ENCODE data around the gene KRT73. TPM values are rescaled to one million over a fixed set of nuclear protein-coding genes. Genes with fewer than 3 reads are reported as not detected.

The KRT73 gene
- total and polyA plus RNA-seq, 2 of the 8 experiments (the other 6 are each of a cell fraction or from before 2014, with no cell fraction given), result not detected

DNA sequence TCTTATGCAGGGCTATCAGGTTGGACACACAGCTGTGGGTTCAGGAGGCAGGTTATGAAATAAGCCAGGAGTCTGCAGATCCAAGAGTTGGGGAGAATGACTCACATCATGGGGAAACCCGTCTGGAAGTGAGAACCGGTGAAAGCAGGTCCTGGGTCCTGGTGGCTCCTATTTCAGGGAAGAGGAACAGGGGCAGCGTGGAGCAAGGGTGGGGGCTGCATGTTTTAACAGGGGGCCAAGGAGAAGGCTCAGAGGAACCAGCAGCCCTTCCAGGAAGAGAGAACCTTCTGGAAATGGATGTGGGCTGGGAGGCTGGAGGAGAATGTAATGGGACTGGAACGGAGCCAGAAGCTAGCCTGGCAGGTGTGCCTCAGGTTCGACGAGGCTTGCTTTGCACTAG lies 36.9 kb downstream of the KRT73 start:
- Histone ChIP-seq H3K4me3 (ENCODE audit: extremely low read depth in 1 of 4, insufficient read depth in 2 of 4, low read depth in 3 of 4, low read length in 4 of 4) (no peak overlapping the region), H2BK20ac (ENCODE audit: low read length) (no peak overlapping the region), H3K23ac (ENCODE audit: insufficient read length) (no peak overlapping the region), H3K9me3 (ENCODE audit: insufficient read depth in 2 of 2, low read depth in 1 of 2, low read length in 1 of 2) (no peaks in the 10 kb centered on the region), H2AFZ (ENCODE audit: low read length) (no peak overlapping the region), H3K79me1 (ENCODE audit: low read depth, low read length) (no peaks in the 10 kb centered on the region), H3K23me2 (ENCODE audit: low read depth, low read length) (no peaks in the 10 kb centered on the region), H3K14ac (ENCODE audit: insufficient read length) (no peak overlapping the region), H3K9ac (replicated peaks in 1 of 4; ENCODE audit: extremely low read depth in 1 of 4, low read depth in 3 of 4, low read length in 3 of 4) (no peak overlapping the region), H3K4ac (replicated peaks; ENCODE audit: insufficient read length, low read depth, low read length) (no peak overlapping the region), H4K8ac (ENCODE audit: extremely low read depth, insufficient read depth, low read length) (no peak overlapping the region; the same call in 1 of the 2 replicates), H2BK120ac (replicated peaks; ENCODE audit: low read depth, low read length) (no peak overlapping the region), H2BK12ac (ENCODE audit: low read depth, low read length) (no peak overlapping the region), H3K36me3 (ENCODE audit: control insufficient read depth in 2 of 4, insufficient read depth in 4 of 4, low read length in 3 of 4) (no peaks in the 10 kb centered on the region), H2AK5ac (ENCODE audit: low read depth, low read length) (no peak overlapping the region), H3K27me3 (replicated peaks in 1 of 4; ENCODE audit: control insufficient read depth in 3 of 4, extremely low read depth in 1 of 4, insufficient read depth in 3 of 4, low read length in 3 of 4) (no peaks in the 10 kb centered on the region), H2BK5ac (ENCODE audit: low read depth, low read length) (no peak overlapping the region), H3K56ac (replicated peaks; ENCODE audit: insufficient read length, low read depth, low read length) (no peak overlapping the region), H3K4me1 (replicated peaks in 1 of 4; ENCODE audit: control insufficient read depth in 3 of 4, insufficient read depth in 4 of 4, low read length in 3 of 4) (no peaks in the 10 kb centered on the region), H4K5ac (ENCODE audit: insufficient read length, low read depth, low read length) (no peak overlapping the region), H3K4me2 (ENCODE audit: insufficient read depth in 1 of 2, low read depth in 2 of 2, low read length in 2 of 2) (no peak overlapping the region), H3K18ac (ENCODE audit: extremely low read depth, low read length) (no peak overlapping the region), H3K79me2 (ENCODE audit: control insufficient read depth in 1 of 2, insufficient read depth in 2 of 2, low read length in 2 of 2) (no peaks in the 10 kb centered on the region), H4K91ac (replicated peaks; ENCODE audit: insufficient read length, low read length) (no peak overlapping the region), H4K20me1 (replicated peaks in 1 of 2; ENCODE audit: control insufficient read depth in 1 of 2, insufficient read depth in 2 of 2, low read length in 2 of 2) (no peaks in the 10 kb centered on the region), H2BK15ac (ENCODE audit: low read length) (no peak overlapping the region), H3K27ac (ENCODE audit: low read depth, low read length) (no peak overlapping the region)
- TF ChIP-seq NRF1 (IDR thresholded peaks at IDR 0.05; ENCODE audit: low read depth, low read length) (no peak), TEAD4 (IDR thresholded peaks at IDR 0.05; ENCODE audit: low read depth, low read length) (no peak), KDM4A (IDR thresholded peaks at IDR 0.05; ENCODE audit: low read depth, low read length, severe bottlenecking) (no peak), BACH1 (IDR thresholded peaks at IDR 0.05; ENCODE audit: low read length) (no peak), KDM5A (IDR thresholded peaks at IDR 0.05; ENCODE audit: low read length) (no peak)
- TF ChIP-seq, protein P1, sequence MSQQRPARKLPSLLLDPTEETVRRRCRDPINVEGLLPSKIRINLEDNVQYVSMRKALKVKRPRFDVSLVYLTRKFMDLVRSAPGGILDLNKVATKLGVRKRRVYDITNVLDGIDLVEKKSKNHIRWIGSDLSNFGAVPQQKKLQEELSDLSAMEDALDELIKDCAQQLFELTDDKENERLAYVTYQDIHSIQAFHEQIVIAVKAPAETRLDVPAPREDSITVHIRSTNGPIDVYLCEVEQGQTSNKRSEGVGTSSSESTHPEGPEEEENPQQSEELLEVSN (IDR thresholded peaks at IDR 0.05), result no peak
- ChIA-PET POLR2A (ENCODE audit: partially characterized antibody) (no interaction called here), CTCF (ENCODE audit: partially characterized antibody) (interaction anchor here (1.0 to 23.2 kb wide), 27 partner anchors 8 to 404 kb away, joined by 3 to 502 read pairs (median 6); partner anchors contain the start of genes KRT74 and KRT85)
- 98% methylated on average over 6 of the region's 6 CpGs; no CpG with 5 or more reads in 1 of the 2 experiments for WGBS, 2 experiments (ENCODE audit: extremely low coverage in 1 of 2, insufficient coverage in 1 of 2, insufficient read length in 1 of 2, insufficient replicate concordance in 2 of 2, low coverage in 1 of 2, low lambda C conversion rate in 2 of 2, missing lambda C conversion rate in 1 of 2)
- FAIRE-seq (no peak), DNase-seq (ENCODE audit: low read depth in 1 of 2, low spot score in 2 of 2) (no peak)

Data from H1 (cell line).